ENCODE measurements around the gene RPL15. TPM values are rescaled to one million over a fixed set of nuclear protein-coding genes. Genes with fewer than 3 reads are reported as not detected.

The RPL15 gene
- total and polyA plus RNA-seq, 10 of the 15 experiments (the other 5 are each of a cell fraction or from before 2014, with no cell fraction given) = 2,885 to 10,761 (median 4,017) TPM

DNA sequence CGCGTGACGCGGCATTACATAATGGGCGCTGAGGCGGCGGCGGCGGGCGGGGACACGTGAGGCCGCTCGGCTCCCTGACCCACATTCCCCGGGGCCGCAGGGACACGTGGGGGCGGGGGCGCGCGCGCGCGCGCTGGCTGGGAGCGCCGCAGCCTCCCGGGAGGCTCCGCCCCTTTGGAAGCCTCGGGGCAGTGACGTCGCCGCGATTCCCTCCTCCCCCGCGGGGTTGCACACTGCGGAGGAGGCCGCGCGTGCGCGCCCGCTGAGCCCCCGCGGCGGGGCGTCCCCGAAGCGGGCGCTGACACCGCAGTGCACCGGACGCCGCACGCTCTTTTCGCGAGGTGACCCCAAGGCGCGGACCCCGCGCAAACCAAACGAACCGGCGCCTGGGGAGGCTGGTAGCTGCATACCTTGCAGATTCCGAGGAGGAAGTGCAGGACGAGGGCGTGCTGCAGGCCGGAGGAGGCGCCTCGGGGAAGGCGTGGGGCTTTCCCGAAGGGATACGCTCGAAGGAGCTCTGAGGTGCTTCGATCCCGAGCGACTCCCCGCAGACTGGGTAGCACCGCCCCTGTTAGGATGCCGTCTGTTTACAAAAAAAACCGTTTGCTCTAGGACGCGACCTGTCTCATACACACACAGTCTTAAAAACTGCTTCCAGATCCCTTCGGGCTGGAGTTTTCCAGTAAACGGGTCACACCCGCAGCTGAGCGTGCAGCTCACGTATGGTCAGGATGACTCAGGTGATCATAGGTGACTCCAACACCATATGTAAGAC is 29.2 kb downstream of the RPL15 start (continued):
- TF ChIP-seq TCF12 (IDR thresholded peaks at IDR 0.05; ENCODE audit: low read depth, low read length) (no peak), HDAC6 (IDR thresholded peaks at IDR 0.05; ENCODE audit: unreplicated experiment) (no peak), IKZF1 (conservative IDR thresholded peaks at IDR 0.05) (peak; percentile 96), EED (IDR thresholded peaks at IDR 0.05; ENCODE audit: low read depth) (peak; percentile 52; the same call in 1 of the 2 replicates), JUNB (IDR thresholded peaks at IDR 0.05) (no peak), FOS (IDR thresholded peaks at IDR 0.05; ENCODE audit: borderline replicate concordance, extremely low read depth, insufficient read length) (no peak), CEBPB (IDR thresholded peaks at IDR 0.05; ENCODE audit: borderline replicate concordance in 1 of 2, low read depth in 2 of 2, low read length in 2 of 2) (no peak), ASH2L (IDR thresholded peaks at IDR 0.05; ENCODE audit: borderline replicate concordance, low read depth) (peak; percentile 89; the same call in 1 of the 2 replicates), PAX8 (IDR thresholded peaks at IDR 0.05) (no peak), RAD51 (IDR thresholded peaks at IDR 0.05) (peak; percentile 43), BCL11A (IDR thresholded peaks at IDR 0.05; ENCODE audit: low read depth, low read length) (no peak), HCFC1 (IDR thresholded peaks at IDR 0.05; ENCODE audit: low read length) (0 out of 2 replicates have a peak, but pooled peaks have one; percentile 12), ZNF622 (IDR thresholded peaks at IDR 0.05) (no peak), MYC (IDR thresholded peaks at IDR 0.05; ENCODE audit: insufficient read depth, insufficient read length, insufficient replicate concordance, low read length, severe bottlenecking) (peak; percentile 53), TARDBP (IDR thresholded peaks at IDR 0.05; ENCODE audit: borderline replicate concordance) (peak; percentile 43; the same call in 1 of the 2 replicates), CREM (IDR thresholded peaks at IDR 0.05; ENCODE audit: low read depth) (peak; percentile 80), SPI1 (IDR thresholded peaks at IDR 0.05; ENCODE audit: borderline replicate concordance, insufficient read depth, low read depth, low read length) (peak; percentile 82), RELA (IDR thresholded peaks at IDR 0.05; ENCODE audit: borderline replicate concordance, partially characterized antibody) (peak; percentile 63), NRF1 (conservative IDR thresholded peaks at IDR 0.05; ENCODE audit: low read depth, low read length) (peak; percentile 52; the same call in 1 of the 2 replicates), RB1 (IDR thresholded peaks at IDR 0.05; ENCODE audit: borderline replicate concordance) (peak; percentile 93), GATAD2B (conservative IDR thresholded peaks at IDR 0.05; ENCODE audit: low read depth) (peak; percentile 96), NBN (IDR thresholded peaks at IDR 0.05) (peak; percentile 65), TAF1 (IDR thresholded peaks at IDR 0.05; ENCODE audit: borderline replicate concordance, low read depth, low read length) (peak; percentile 19; the same call in 1 of the 2 replicates), IKZF2 (IDR thresholded peaks at IDR 0.05) (peak; percentile 85 to 88), EZH2 (IDR thresholded peaks at IDR 0.05; ENCODE audit: borderline replicate concordance, control insufficient read depth, low read depth, low read length) (no peak), BHLHE40 (IDR thresholded peaks at IDR 0.05; ENCODE audit: borderline replicate concordance in 1 of 2, low read depth in 2 of 2, low read length in 1 of 2) (peak; percentile 97 to 100)
- TF ChIP-seq, protein P1, sequence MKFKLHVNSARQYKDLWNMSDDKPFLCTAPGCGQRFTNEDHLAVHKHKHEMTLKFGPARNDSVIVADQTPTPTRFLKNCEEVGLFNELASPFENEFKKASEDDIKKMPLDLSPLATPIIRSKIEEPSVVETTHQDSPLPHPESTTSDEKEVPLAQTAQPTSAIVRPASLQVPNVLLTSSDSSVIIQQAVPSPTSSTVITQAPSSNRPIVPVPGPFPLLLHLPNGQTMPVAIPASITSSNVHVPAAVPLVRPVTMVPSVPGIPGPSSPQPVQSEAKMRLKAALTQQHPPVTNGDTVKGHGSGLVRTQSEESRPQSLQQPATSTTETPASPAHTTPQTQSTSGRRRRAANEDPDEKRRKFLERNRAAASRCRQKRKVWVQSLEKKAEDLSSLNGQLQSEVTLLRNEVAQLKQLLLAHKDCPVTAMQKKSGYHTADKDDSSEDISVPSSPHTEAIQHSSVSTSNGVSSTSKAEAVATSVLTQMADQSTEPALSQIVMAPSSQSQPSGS (IDR thresholded peaks at IDR 0.05; ENCODE audit: low read length) = peak; percentile 80
- TF ChIP-seq, protein P2, sequence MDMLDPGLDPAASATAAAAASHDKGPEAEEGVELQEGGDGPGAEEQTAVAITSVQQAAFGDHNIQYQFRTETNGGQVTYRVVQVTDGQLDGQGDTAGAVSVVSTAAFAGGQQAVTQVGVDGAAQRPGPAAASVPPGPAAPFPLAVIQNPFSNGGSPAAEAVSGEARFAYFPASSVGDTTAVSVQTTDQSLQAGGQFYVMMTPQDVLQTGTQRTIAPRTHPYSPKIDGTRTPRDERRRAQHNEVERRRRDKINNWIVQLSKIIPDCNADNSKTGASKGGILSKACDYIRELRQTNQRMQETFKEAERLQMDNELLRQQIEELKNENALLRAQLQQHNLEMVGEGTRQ (IDR thresholded peaks at IDR 0.05; ENCODE audit: borderline replicate concordance, low read depth, low read length) = peak; percentile 80
